ENCODE measurements around the gene VPS13D.

Gene VPS13D

GRCh38 chr1:12428334-12428733 lies 198.5 kb downstream of the VPS13D start:
- H3K4me3 ChIP-seq (ENCODE audit: low read depth, low read length): no peak overlapping the region
- no peak for TF ChIP-seq CTCF (IDR thresholded peaks at IDR 0.05; ENCODE audit: control insufficient read depth, extremely low read depth, insufficient read depth)
- no peak for DNase-seq (ENCODE audit: low read depth)

GRCh38 chr1:12430525-12430924 lies 200.7 kb downstream of the VPS13D start:
- DNase-seq (ENCODE audit: low read depth): no peak
- TF ChIP-seq CTCF (IDR thresholded peaks at IDR 0.05; ENCODE audit: control insufficient read depth, extremely low read depth, insufficient read depth): no peak
- no peak overlapping the region for H3K4me3 ChIP-seq (ENCODE audit: low read depth, low read length)

GRCh38 chr1:12432897-12433296 lies 203.1 kb downstream of the VPS13D start:
- H3K4me3 ChIP-seq (ENCODE audit: low read depth, low read length): no peak overlapping the region
- no peak for TF ChIP-seq CTCF (IDR thresholded peaks at IDR 0.05; ENCODE audit: control insufficient read depth, extremely low read depth, insufficient read depth)
- no peak for DNase-seq (ENCODE audit: low read depth)

- no peak for DNase-seq (ENCODE audit: low read depth)
- H3K4me3 ChIP-seq (ENCODE audit: low read depth, low read length): no peak overlapping the region
- no peak for TF ChIP-seq CTCF (IDR thresholded peaks at IDR 0.05; ENCODE audit: control insufficient read depth, extremely low read depth, insufficient read depth)
Observed at GRCh38 chr1:12433323-12434053, 203.7 kb downstream of the VPS13D start.

GRCh38 chr1:12434174-12434573 lies 204.3 kb downstream of the VPS13D start:
- DNase-seq (ENCODE audit: low read depth): no peak
- no peak for TF ChIP-seq CTCF (IDR thresholded peaks at IDR 0.05; ENCODE audit: control insufficient read depth, extremely low read depth, insufficient read depth)
- H3K4me3 ChIP-seq (ENCODE audit: low read depth, low read length): no peak overlapping the region

- no peak for TF ChIP-seq CTCF (IDR thresholded peaks at IDR 0.05; ENCODE audit: control insufficient read depth, extremely low read depth, insufficient read depth)
Observed at GRCh38 chr1:12434686-12435085, 204.9 kb downstream of the VPS13D start.

More at GRCh38 chr1:12434686-12435085, 204.9 kb downstream of the VPS13D start:
- H3K4me3 ChIP-seq (ENCODE audit: low read depth, low read length): no peak overlapping the region
- DNase-seq (ENCODE audit: low read depth): no peak

Measured in LNCaP clone FGC (cell line).